ENCODE data around the gene SDCBP2.

GRCh38 chr20:1335961-1336698 is 7.2 kb upstream of the SDCBP2 start:
- TF ChIP-seq EP300 (IDR thresholded peaks at IDR 0.05; ENCODE audit: borderline replicate concordance in 1 of 2, low read depth in 1 of 2, low read length in 1 of 2): no peak
- TF ChIP-seq CTCF (IDR thresholded peaks at IDR 0.05): no peak
- no peak for TF ChIP-seq PBX3 (IDR thresholded peaks at IDR 0.05)
- no peak for TF ChIP-seq SIN3A (IDR thresholded peaks at IDR 0.05; ENCODE audit: borderline replicate concordance, low read depth, low read length)
- TF ChIP-seq TEAD4 (IDR thresholded peaks at IDR 0.05; ENCODE audit: borderline replicate concordance, insufficient read depth): no peak
- TF ChIP-seq RFX5 (IDR thresholded peaks at IDR 0.05; ENCODE audit: low read length): no peak
